SU-DHL-6 (cell line): ENCODE results near the gene LRRC1.

Experiments used
- H2AFZ ChIP-seq: fragments of 200-600 bp; sonication (generic); 2 replicates; pipeline ENCODE4 v1.6.1; 2014; ENCODE audit warnings: low read depth, mild to moderate bottlenecking, moderate library complexity, mixed read lengths, antibody characterized with exemption, low read length; ENCODE audit not compliant: severe bottlenecking
- H3F3A ChIP-seq: fragments of 200-600 bp; shearing (Covaris generic); 2 replicates; pipeline ENCODE4 v1.6.0; 2016; ENCODE audit warnings: antibody characterized with exemption, mild to moderate bottlenecking; ENCODE audit not compliant: insufficient read depth
- H3K27ac ChIP-seq: fragments of 200-600 bp; sonication (generic); 2 replicates; pipeline ENCODE4 v1.5.1; 2016; ENCODE audit warnings: low read depth, mild to moderate bottlenecking, low read length, moderate library complexity, mixed read lengths
- H3K27me3 ChIP-seq: fragments of 200-600 bp; sonication (generic), shearing (Covaris generic); 2 replicates; pipeline ENCODE4 v1.6.0; 2014; ENCODE audit warnings: mild to moderate bottlenecking, low read length
- H3K36me3 ChIP-seq: fragments of 200-600 bp; sonication (generic); 2 replicates; pipeline ENCODE4 v1.6.1; 2014; ENCODE audit warnings: mild to moderate bottlenecking, low read length, mixed read lengths
- H3K4me2 ChIP-seq: fragments of 300-600, 200-600 bp; shearing (Covaris generic), sonication (generic); 2 replicates; pipeline ENCODE4 v1.6.0; 2014; ENCODE audit warnings: low read length, low read depth, mild to moderate bottlenecking; ENCODE audit not compliant: poor library complexity, severe bottlenecking
- H3K4me3 ChIP-seq: fragments of 200-600 bp; sonication (generic); 2 replicates; pipeline ENCODE4 v1.5.1; 2014; ENCODE audit warnings: antibody characterized with exemption, low read length, mild to moderate bottlenecking, mixed read lengths; ENCODE audit not compliant: insufficient read depth, poor library complexity, severe bottlenecking
- H3K79me2 ChIP-seq: fragments of 200-600 bp; sonication (generic); 2 replicates; pipeline ENCODE4 v1.6.1; 2014; ENCODE audit warnings: mild to moderate bottlenecking, low read length, moderate library complexity; ENCODE audit not compliant: insufficient read depth
- H3K9ac ChIP-seq: fragments of 200-600 bp; sonication (generic); 2 replicates; pipeline ENCODE4 v1.7.0; 2014; ENCODE audit warnings: mild to moderate bottlenecking, low read length
- H3K9me2 ChIP-seq: fragments of 200-600 bp; sonication (generic); replicated peaks from 2 replicates; pipeline ENCODE4 v1.6.1; 2014; ENCODE audit warnings: low read length; ENCODE audit not compliant: insufficient read depth
- H3K9me3 ChIP-seq: fragments of 200-600 bp; sonication (generic); 2 replicates; pipeline ENCODE4 v1.6.1; 2014; ENCODE audit warnings: low read length, mixed read lengths; ENCODE audit not compliant: insufficient read depth
- H4K20me1 ChIP-seq: fragments of 200-600 bp; sonication (generic); 2 replicates; pipeline ENCODE4 v1.6.1; 2014; ENCODE audit warnings: low read depth, mild to moderate bottlenecking, antibody characterized with exemption, low read length, moderate library complexity, mixed read lengths
- CTCF ChIP-seq: fragments of 200-600 bp; sonication (generic); IDR thresholded peaks from one replicate; pipeline ENCODE4 v1.5.1; 2017; ENCODE audit warnings: antibody characterized with exemption, mild to moderate bottlenecking, low read length, moderate library complexity; ENCODE audit not compliant: insufficient read depth, poor library complexity, severe bottlenecking
- EZH2phosphoT487 ChIP-seq: fragments of 200-600 bp; sonication (generic), shearing (Covaris generic); conservative IDR thresholded peaks from 2 replicates; pipeline ENCODE4 v1.6.1; 2018; ENCODE audit warnings: mild to moderate bottlenecking, antibody characterized with exemption, low read length, moderate library complexity, mixed read lengths

Gene LRRC1

GRCh38 chr6:53786832-53787231 lies 8.0 kb upstream of the LRRC1 start:
- H3K4me3 ChIP-seq = no peak overlapping the region
- H3K4me2 ChIP-seq = no peak overlapping the region
- no peak overlapping the region for H2AFZ ChIP-seq
- no peaks in the 10 kb centered on the region for H3K27me3 ChIP-seq
- 0 out of 2 replicates have a peak, but pooled peaks cover 3% of the 10 kb centered on the region for H3K9me2 ChIP-seq
- peaks cover 6% of the 10 kb centered on the region; the same call in 1 of the 2 replicates for H4K20me1 ChIP-seq
- no peaks in the 10 kb centered on the region for H3K79me2 ChIP-seq
- 0 out of 2 replicates have a peak, but pooled peaks cover 7% of the 10 kb centered on the region for H3K9me3 ChIP-seq
- no peaks in the 10 kb centered on the region for H3F3A ChIP-seq
- 0 out of 2 replicates have a peak, but pooled peaks cover 2% of the 10 kb centered on the region for H3K36me3 ChIP-seq
- H3K27ac ChIP-seq = no peak overlapping the region
- no peak overlapping the region for H3K9ac ChIP-seq
- no peak for TF ChIP-seq EZH2phosphoT487

DNA sequence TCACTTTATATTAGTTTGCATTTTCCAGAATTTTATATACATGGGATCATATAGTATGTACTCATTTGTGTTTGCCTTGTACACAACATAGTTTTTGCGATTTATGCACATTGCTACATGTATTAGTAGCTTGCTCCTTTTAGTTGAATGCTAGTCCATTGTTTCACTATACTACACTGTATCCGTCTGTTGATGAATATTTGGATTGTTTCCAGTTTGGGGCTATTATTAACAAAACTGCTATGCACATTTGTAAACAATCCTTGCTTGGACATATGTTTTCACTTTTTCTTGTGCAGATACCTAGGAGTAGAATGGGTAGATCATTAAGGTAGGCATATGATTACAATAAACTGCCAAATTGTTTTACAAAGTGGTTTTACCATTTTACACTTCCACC lies 3.9 kb upstream of the LRRC1 start:
- H3K9ac ChIP-seq = no peak overlapping the region
- 0 out of 2 replicates have a peak, but pooled peaks cover 2% of the 10 kb centered on the region for H3K36me3 ChIP-seq
- H2AFZ ChIP-seq = no peak overlapping the region
- 0 out of 2 replicates have a peak, but pooled peaks cover 7% of the 10 kb centered on the region for H3K9me3 ChIP-seq
- H4K20me1 ChIP-seq = peaks cover 6% of the 10 kb centered on the region
- no peak overlapping the region for H3K4me3 ChIP-seq
- TF ChIP-seq EZH2phosphoT487 (no peak), CTCF (no peak)
- peaks cover 8% of the 10 kb centered on the region for H3K79me2 ChIP-seq
- peaks cover 9% of the 10 kb centered on the region for H3F3A ChIP-seq
- H3K4me2 ChIP-seq = no peak overlapping the region
- H3K9me2 ChIP-seq = 0 out of 2 replicates have a peak, but pooled peaks cover 3% of the 10 kb centered on the region
- no peaks in the 10 kb centered on the region for H3K27me3 ChIP-seq
- H3K27ac ChIP-seq = no peak overlapping the region

DNA sequence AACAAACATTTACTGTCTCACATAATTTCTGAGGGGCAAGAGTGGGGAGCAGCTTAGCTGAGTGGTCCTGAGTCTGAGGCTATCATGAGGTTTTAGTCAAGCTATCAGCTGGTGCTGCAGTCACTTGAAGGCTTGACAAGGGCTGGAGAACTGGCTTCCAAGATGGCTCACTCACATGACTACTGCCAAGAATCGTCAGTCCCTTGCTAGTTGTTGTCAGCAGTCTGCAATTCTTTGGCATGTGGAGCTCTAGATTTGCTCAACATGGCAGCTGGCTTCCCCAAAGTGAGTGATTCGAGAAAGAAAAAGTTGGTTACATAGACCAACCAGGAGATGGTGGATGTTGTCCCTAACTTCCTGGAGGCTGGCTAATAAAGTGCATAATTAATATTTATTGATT lies 2.8 kb upstream of the LRRC1 start:
- Histone ChIP-seq H2AFZ (no peak overlapping the region), H3K4me3 (no peak overlapping the region)
- no peak for TF ChIP-seq CTCF
- no peak for TF ChIP-seq EZH2phosphoT487

GRCh38 chr6:53792973-53793317 lies 1.9 kb upstream of the LRRC1 start:
- Histone ChIP-seq H3K79me2 (peaks cover 11% of the 10 kb centered on the region), H4K20me1 (peaks cover 10% of the 10 kb centered on the region; the same call in 1 of the 2 replicates), H3K27me3 (no peaks in the 10 kb centered on the region), H3F3A (peaks cover 18% of the 10 kb centered on the region), H3K27ac (no peak overlapping the region), H3K4me3 (peak overlapping the region; percentile 81), H3K9me3 (0 out of 2 replicates have a peak, but pooled peaks cover under 1% of the 10 kb centered on the region), H3K9me2 (no peaks in the 10 kb centered on the region), H3K4me2 (peak overlapping the region; percentile 71), H3K9ac (peak overlapping the region; percentile 65), H2AFZ (peak overlapping the region; percentile 75), H3K36me3 (0 out of 2 replicates have a peak, but pooled peaks cover 2% of the 10 kb centered on the region)
- no peak for TF ChIP-seq CTCF

More for the DNA sequence above, 2.8 kb upstream of the LRRC1 start:
- H3K27ac ChIP-seq = no peak overlapping the region
- peaks cover 8% of the 10 kb centered on the region for H3K79me2 ChIP-seq
- H3K9me2 ChIP-seq = 0 out of 2 replicates have a peak, but pooled peaks cover 3% of the 10 kb centered on the region
- H3K9ac ChIP-seq = no peak overlapping the region
- 0 out of 2 replicates have a peak, but pooled peaks cover 2% of the 10 kb centered on the region for H3K36me3 ChIP-seq
- no peak overlapping the region for H3K4me2 ChIP-seq
- H3F3A ChIP-seq = peaks cover 18% of the 10 kb centered on the region
- peaks cover 1% of the 10 kb centered on the region; the same call in 1 of the 2 replicates for H4K20me1 ChIP-seq
- H3K9me3 ChIP-seq = 0 out of 2 replicates have a peak, but pooled peaks cover 7% of the 10 kb centered on the region
- no peaks in the 10 kb centered on the region for H3K27me3 ChIP-seq
